Hepatic stellate cell (primary cell): ENCODE data around the gene TSPAN32.
"Not testable (repeated sequence)": the region's sequence is repeated elsewhere in the genome, so short reads cannot be mapped to it uniquely, and the experiment has no call there.

ENCODE experiments used
- DNase-seq: peaks from one replicate; pipeline ENCODE4 v3.0.0; 2011; ENCODE audit warnings: low spot score

Gene TSPAN32

DNA sequence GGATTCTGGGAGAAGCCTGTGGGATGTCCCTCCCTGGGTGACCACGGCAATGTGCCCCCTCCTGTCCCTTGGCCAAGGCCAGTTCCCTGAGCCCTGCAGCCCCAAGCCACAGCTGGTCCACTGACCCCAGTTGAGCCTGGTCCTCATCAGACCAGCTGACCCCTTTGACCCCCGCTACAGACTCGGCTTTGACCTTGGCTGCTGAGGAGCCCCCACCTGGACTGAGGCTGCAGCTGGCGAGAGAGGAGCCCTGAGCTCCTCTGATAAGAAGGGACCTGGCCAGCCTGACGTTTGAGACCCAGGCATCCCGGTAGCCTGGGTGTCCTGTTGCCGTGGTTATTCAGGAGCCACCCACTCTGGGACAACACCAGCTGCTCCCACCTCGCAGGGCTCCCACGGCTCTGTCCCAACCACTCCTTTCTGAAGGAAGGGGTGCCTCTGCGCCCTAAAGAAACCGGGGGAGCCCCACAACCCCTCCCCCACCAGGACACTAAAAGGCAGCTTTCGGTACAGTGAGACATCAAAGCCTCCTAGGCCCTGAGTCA is 34.4 kb upstream of the TSPAN32 start:
- DNase-seq: no peak

DNA sequence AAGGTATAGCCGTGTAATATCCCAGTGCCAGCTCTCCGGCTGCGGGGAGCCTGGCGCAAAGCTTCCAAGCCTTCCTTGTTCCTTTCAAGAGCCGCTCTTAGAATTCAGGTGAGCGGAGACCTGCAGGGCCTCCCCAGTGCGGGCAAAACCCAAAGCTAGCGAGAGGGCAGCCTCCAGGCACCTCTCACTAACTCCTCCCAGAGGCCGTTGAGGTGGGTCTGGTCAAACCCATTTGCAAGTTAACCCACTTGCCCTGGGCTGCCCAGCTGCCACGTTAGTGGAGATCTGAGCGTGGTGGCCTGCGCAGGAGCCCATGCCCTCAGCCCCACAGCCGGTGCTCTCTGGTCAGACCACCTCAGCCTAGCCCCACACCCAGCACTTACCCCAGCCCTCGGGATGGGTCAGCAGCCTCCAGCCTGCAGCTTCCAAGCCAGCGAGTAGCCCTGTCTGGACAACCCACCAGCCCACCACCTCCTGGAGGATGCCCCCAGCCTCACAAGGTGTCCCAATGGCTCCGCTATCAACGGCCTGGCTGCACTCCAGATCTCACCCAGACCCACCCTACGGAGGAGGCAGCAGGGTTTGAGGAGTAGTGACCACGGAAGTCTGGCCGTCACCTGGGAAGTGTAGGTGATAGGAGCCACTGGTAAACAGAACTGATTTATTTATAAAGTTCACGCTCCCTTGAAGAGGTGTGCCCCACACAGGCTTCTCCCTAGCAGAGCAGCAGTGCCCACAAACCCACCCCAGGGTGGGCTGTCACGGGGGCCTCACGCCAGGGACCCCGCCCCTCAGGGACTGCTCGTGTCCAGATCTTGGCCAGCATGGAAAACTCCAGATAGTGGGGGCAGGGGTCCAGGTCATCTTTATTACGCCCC is 33.7 kb upstream of the TSPAN32 start:
- no peak for DNase-seq

DNA sequence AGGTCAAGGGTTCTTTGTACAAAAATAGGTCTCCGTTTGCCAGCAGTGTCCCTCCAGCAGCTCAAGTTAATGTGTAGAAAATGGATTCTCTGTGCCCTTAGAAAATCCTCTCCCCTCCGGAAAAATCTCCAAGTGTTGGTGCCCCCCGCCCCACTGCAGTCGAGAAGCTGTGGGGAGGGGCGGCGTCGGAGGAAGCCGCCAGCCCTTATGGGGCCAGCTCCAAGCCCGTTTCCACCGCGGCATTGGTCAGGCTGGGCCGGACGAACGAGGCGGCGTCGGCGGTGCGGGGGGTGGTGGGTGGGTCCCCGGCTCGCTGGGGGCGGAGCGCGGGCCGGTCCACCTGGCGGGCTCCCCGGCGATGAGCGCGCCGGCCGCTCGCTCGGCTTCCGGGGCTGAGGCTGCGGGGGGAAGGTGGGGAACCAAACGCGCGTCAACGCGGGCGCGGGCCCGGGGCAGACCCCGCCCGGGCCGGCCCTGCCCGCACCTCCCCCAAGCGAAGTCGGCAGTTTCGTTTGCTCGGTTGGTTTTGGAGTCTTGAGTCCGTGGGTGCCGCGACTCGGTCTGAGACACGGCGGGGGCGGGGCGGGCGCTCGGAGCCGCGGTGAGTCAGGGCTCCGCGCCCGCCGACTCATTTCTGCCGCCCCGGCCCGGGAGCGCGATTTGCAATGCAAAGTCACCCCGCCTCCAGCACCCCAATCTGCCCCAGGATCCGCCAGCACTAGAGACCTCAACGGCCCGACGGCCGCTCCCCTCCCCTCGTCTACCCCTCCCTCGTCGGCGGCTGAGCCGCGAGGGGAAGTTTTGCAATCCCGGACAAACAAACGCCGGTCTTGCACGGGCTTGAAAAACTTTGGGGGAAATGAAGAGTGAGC is 32.8 kb upstream of the TSPAN32 start:
- DNase-seq: no peak

DNA sequence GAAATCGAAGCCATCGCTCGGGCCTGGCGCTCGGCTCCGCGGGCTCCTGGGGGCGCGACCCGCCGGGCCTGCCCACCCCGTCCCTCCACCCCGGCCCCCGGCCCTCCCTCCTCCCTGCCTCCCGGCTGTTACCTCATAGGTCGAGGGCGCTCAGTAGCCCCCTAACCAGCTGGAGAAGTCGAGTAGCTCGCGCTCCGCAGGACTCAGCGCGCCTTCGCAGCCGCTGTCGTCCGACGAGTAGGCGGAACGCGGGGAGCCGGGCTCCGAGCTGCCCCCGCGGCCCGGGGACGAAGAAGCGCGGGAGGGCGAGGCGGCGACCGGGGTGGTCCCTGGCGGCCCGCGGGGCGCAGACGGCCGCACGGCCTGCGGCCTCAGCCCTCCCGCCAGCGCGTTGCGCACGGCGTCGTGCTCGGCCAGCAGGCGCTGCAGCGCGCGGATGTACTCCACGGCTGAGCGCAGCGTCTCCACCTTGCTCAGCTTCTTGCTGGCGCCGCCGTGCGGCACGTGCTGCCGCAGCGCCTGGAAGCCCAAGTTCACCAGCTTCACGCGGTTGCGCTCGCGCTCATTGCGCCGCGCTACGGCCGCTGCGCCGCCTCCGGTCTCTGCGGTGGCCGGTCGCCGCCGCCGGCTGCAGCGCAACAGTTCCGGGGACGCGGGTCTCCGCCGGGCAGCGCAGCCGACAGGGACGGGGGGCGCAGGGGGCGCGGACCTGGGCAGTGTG is 32.1 kb upstream of the TSPAN32 start:
- no peak for DNase-seq

DNA sequence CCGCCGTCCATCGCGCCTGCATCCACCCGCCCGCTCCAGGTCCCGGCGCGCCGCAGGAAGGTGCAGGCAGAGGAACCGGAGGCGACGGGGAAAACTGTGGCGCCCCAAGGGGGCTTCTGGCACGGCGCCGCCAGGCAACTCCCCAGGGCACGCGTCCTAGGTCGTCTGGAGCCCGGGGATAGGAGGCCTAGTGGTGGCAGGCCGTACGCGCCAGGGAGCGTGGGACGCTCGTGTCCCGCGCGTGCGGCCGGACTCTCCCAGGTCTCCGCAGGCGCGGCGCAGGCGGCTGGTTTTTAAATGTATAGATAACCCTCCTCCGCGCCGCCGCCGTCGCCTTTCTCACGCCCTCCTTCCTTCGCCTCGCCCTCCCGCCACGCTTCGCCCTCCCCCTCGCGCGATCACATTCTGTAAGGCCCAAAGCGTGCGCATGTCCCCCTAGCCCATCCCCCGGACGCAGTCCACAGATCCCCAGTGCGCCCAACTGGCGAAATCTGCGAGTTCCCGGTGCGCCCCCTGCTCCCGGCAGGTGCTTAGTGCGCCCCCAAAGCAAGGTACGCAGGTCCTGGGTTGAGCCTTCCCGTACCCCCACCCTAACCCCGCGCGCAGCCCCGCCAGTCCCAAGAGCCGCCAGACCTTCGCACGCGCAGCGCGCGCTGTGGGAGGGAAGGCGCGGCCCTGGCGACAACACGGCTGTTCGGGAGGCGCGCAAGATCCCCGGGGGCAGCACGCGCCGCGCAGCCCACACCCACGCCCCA is 31.3 kb upstream of the TSPAN32 start, which contains the start of gene ASCL2:
Gene ASCL2, minus strand, starts transcription at position 267 of the 755 bp plus-strand sequence. Its CDS starts 256 bp downstream, at position 11.
- DNase-seq: no peak

DNA sequence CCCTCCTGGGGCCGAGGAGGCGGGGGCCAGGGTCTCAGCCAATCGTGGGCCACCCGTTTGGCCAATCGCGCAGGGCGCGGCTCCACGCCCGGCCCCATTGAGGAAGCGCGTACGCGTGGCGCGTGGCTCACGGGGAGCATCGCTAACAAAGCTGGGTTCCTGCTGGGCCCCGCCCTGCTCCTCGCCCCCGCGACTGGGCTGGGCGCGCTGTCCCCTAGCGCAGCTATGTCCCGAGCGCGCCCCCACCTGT is 30.8 kb upstream of the TSPAN32 start:
- DNase-seq: no peak

DNA sequence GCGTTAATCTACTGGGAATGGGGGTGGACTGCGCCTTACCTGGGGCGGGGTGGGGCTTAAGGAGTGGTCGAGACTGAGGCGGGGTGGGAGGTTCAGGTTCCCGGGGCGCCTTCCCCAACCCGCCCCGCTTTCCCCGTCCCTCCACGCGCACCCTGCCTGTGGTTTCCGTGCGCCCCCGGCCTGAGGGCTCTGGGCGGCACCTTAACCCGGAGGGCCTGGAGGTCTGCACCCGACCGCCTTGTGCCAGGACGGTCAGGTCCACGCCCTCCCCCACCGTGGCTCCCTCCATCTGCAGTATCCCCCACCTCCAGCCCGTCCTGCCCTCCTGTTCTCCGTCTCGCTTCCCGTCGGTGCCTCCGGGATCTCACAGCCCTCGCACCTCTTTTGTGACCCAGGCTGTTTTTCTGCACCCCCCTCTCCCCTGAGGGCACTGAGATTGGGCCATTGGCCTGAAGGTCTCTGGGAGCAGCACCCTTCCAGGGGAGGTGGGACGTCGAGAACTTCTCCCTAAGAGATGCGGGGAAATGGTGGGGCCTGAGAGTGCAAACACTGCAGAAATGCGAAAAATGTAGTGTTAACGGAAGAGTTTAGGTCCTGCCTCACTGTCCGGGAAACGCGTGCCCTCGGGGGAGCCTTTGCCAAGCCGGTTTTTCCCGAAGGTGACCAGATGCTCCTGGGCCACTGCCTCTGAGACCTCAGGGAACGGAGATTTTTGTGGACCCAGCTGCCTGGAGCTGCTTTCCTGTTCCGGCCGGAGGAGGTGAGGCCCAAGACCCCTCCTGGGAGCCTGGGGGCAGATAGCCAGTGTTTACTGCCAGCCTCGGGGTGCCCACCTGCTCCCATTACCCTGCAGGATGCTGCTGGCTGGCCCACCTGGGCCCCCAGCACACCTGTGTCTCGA is 30.2 kb upstream of the TSPAN32 start:
- no peak for DNase-seq

DNA sequence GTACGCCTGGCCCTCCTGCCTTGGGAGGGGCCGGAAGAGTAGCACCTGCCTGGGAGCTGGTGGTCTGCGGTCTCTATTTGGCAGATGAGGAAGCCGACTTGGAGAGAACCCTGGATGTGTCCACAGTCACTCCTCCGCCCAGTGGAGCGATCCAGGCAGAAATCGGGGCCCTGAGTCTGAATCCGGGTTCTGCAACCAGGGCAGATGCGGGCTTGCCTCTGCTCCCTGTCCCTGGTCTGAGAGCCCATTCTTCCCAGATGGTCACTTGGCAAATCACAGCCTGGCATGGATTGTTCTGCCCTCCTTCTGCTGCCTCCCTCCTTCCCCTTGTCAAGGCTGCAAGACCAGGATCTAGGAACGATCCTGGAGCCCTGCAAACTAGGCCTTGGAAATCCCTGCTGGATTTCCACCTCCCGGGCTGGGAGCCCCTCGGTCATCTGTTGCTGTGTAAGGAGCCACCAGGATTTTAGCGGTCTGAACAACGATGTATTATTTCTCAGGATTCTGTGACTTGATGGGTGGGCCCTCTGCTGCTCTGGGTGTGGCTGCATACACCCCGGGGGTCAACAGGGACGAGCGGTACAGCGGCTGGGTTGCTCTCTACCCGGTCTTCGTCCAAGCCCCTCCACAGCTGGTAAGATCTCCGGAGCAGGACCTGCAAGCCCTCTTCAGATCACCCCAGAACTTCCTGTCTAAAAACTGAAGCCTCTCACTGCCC is 29.4 kb upstream of the TSPAN32 start:
- no peak for DNase-seq

DNA sequence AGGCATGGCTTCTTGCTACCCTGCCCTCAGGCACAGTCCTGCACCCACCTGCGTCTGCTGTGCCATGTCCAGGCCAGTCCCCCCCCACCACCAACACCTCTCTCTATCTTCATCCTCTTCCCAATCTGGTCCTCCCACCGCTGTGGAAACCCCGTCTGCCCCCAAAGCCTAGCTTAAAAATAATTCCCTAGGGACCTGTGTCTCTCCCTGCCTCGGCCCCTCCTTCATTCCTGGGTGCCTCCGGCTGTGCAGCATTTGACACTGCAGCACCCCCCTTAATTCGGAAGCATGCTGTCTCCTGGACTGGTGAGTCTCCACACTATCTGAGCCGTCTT is 28.9 kb upstream of the TSPAN32 start:
- DNase-seq: no peak

DNA sequence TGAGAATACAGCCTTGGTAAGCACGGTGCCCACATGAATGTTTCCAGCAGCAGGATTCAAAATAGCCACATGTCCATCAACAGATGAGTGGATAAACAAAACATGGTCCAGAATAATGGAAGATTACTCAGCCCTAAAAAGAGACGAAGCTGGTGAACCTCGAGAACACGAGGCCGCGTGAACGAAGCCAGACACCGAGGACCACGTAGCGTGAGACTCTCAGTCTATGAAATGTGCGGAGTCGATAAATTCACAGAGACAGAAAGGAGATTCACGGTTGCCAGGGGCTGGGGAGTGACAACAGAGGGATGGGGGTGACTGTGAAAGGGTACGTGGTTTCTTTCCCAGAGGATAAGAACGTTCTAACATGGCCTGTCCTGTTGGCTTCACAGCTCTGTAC is 28.5 kb upstream of the TSPAN32 start:
- no peak for DNase-seq

DNA sequence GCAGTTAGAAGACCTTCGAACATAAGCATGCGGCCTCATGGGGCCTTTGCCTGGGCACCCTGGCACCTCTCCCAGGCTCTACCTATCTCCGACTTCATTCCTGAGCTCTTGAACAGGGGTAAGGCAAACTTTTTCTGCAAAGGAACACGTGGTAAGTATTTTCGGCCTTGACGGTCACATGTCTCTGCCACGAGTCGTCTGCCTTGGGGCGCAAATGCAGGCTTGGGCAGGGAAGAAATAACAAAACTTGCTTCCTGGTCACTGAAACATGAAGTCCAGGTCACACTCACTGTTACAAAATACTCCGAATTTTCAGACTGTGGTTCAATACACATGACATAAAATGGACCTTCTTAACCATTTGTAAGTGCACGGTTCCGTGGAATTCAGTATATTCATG is 28.0 kb upstream of the TSPAN32 start:
- DNase-seq: no peak

DNA sequence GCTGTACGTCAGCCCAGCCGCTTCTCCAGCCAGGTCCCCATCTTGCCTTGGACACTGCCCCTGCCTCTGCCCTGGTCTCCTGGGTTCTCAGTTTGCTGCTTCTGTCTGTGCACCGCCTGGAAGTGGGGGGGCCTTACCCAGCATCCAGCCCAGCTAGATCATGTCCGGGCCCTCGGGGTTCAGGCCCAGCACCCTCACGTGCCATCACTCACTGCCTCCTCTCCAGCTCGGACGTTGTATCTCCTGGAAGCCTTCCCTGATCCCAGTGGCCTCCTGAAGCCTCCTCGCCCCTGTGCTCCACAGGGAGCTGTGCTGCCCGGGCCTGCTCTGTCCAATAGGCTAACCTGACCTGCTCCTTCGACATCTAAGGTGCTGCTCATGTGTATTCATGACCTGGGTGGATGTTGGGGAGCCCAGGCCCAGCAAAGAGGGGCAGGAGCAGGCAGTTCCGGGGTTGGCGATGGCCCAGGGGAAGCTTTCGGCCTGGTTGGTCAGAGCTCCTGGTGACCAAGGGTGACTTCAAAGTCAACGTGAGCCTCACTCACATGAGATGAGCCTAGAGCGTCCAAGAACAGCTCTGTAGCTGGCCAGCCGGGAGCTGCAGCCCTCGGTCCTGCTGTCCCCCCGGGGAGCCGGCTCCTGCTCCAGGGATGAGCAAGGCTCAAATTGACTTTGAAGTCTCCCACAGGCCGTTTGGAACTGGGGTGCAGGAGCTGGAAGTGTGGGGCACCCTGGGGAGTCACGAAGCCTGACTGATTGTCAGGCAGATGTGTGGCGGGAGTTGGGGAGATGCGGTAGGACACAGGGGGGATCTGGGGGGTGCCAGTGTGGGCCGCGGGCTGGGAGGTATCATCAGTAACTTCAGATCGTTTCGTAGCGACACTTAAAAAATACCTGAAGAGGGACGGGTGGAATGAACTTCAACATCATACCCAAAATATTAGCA is 26.2 kb upstream of the TSPAN32 start:
- no peak for DNase-seq

DNA sequence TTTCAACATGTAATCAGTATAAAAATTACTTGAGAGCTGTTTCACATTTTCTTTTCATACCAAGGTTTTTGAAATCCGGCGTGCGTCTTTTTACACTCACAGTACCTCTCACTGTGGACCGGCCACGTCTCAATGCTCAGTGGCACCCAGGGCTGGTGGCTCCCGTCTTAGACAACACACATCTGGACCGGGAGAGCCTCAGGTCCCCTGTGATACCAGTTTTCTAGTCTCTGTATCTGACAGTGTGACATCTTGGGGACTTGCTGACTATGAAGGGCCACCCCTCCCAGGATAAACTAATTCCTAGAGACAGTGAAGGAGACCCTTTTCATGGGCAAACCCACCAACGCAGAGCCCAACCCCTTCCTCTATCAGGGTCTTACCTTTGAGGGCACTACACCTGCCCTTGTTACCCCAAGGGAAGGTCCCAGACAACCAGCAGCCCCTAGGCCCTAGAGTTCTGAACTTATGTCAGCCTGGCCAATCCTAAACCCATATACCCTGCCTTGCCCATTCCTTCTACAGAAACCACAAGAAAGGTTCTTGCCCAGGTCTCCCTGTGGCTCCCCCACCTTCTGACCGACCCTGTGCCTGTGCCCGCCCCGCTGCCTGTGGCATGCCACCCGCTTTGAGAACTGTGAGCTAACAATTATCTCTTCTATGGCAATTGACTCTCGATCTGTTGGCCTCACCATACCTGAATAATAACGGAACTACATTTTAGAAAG is 25.4 kb upstream of the TSPAN32 start:
- no peak for DNase-seq

DNA sequence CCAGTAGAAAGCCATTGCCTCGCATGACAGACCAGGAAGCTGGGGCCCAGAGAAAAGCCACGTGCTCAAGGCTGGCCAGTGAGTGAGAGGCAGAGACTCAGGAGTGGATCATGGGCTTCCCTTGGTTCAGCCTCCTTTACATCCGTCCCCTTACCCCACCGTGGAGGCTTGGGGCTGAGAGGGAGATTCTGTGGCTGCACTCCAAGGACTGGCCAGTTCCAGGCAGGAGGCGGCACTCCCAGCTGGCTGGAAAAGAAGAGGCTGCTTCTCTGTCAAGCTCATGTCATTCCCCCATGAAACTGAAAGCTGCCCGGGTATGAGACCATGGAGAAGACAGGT is 24.8 kb upstream of the TSPAN32 start:
- no peak for DNase-seq

DNA sequence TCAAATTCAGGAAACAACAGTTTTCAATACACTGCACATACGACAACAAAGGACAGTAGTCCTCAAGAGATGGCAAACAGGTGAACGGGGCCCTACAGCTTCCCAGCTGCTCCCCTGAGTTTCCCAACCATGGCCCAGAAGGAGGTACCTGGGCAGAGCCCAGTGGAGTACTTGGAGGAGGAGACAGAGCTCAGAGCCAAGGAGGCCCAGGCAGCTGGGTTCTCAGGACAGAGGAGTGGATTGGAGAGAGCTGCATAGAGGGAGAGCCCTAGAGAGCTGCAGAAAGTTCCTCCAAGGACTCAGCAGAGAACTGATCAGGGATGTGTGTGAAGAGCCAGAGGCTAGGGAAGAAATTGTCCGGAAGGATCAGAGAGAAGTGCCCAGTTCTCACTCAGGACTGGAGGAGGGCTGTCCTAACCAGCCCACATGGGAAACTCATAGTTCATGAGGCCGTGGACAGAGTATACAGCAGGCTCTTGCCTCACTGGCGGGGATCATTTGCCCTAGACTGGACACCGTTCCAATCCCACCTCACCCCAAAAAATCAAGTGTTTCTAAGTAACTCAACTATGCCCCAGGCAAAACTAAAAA is 23.8 kb upstream of the TSPAN32 start:
- DNase-seq: no peak

DNA sequence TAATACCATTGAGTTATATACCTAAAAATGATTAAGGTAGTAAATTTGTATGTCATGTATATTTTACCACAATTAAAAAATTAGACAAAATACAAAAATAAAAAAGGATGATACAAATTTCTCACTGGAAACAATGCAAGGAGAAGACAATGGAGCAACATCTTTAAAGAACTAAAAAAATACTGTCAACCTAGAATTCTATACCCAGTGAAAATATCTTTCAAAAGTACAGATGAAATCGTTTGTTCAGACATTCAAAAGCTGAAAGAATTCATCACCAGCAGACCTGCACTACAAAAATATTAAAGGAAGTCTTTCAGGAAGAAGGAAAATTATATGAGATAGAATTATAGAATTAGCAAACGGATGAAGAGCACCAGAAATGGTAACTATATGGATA is 21.6 kb upstream of the TSPAN32 start:
- DNase-seq: no peak

DNA sequence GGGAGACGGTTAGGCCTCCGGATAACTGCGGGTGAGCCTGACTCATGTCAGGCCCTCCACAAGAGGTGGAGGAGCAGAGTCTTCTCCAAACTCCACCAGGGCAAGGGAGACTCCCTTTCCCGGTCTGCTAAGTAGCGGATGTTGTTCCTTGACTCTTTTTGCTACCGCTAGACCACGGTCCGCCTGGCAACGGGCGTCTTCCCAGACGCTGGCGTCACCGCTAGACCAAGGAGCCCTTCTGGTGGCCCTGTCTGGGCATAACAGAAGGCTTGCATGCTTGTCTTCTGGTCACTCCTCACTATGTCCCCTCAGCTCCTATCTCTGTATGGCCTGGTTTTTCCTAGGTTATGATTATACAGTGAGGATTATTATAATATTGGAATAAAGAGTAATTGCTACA is 15.5 kb upstream of the TSPAN32 start:
- not testable (repeated sequence) for DNase-seq

DNA sequence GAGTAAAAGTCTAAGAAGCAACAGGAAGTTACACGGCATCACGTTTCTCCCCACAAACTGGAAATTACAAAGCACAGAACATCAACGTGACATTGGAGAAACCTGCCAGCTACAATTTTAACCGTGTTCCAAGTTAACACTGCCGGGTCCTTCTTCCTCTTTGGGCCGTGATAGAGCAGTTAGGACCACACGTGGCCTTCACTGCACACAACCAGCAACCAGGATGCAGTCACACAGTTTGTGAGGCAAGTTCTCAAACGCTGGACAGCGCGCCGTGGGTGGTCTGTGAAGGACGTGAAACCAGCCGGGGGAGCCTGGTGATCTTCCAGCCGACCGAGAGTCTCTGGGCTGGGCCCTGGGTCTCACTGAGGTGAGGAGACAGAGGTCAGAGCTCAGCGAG is 14.7 kb upstream of the TSPAN32 start:
- no peak for DNase-seq
